ENCODE results near the gene TUG1.

DNA sequence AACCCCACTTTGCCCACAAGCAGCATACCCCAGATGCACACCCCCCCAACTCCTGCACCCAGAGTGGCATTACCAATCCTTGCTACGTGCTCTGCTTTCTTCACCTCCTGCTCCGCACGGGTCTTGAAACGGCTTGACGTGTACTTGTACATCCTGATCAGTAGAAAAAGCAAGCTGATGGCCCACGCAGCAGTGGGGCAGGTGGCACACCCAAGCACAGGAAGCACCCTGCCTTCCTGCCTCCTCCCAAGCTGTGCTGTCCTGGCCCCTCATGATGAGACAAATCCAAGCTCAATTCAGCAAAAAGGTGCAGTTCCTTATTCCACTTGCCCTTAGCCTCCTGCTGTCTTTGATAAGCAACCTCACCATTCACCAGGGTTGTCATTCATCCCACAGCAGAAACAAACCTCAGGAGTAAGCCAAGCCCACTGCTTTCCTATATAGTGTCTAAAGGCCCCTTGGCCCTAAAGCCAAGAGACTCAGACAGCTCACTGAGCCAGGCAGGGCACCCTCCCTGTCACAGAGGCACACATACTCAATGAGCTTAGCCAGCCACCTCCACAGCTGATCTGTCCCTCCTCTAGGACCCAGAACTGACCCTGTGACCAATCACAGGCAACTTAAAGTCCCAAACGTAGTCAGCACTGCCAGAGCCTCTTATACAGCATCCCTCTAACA lies 28.2 kb upstream of the TUG1 start:
- TF ChIP-seq POLR2A (IDR thresholded peaks at IDR 0.05; ENCODE audit: low read depth, low read length) (no peak), MXI1 (IDR thresholded peaks at IDR 0.05; ENCODE audit: borderline replicate concordance, low read depth, low read length) (no peak)
- TF ChIP-seq, protein P1, sequence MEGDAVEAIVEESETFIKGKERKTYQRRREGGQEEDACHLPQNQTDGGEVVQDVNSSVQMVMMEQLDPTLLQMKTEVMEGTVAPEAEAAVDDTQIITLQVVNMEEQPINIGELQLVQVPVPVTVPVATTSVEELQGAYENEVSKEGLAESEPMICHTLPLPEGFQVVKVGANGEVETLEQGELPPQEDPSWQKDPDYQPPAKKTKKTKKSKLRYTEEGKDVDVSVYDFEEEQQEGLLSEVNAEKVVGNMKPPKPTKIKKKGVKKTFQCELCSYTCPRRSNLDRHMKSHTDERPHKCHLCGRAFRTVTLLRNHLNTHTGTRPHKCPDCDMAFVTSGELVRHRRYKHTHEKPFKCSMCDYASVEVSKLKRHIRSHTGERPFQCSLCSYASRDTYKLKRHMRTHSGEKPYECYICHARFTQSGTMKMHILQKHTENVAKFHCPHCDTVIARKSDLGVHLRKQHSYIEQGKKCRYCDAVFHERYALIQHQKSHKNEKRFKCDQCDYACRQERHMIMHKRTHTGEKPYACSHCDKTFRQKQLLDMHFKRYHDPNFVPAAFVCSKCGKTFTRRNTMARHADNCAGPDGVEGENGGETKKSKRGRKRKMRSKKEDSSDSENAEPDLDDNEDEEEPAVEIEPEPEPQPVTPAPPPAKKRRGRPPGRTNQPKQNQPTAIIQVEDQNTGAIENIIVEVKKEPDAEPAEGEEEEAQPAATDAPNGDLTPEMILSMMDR (conservative IDR thresholded peaks at IDR 0.05; ENCODE audit: low read depth, low read length) = no peak

Measured in IMR-90 (cell line).